Measurements from ENCODE around the gene AFAP1L1. TPM values are rescaled to one million over a fixed set of nuclear protein-coding genes. Genes with fewer than 3 reads are reported as not detected.

The AFAP1L1 gene
- total RNA-seq, 1 donor from 2014 or later: 3.0 TPM

GRCh38 chr5:149353911-149354310 is 82.3 kb downstream of the AFAP1L1 start:
- ATAC-seq: no peak

- ATAC-seq: peak; percentile 34
These were observed 84.0 kb downstream of the AFAP1L1 start for GRCh38 chr5:149355688-149356087.

GRCh38 chr5:149356391-149356790 is 84.7 kb downstream of the AFAP1L1 start:
- ATAC-seq: no peak

GRCh38 chr5:149357370-149358293 is 86.0 kb downstream of the AFAP1L1 start, which contains the start of gene PCYOX1L:
Gene PCYOX1L, plus strand, starts transcription at chr5:149358046. Its CDS starts 23 bp downstream, at chr5:149358069.
- ATAC-seq: peak; percentile 99

GRCh38 chr5:149358294-149358651 is 86.6 kb downstream of the AFAP1L1 start:
- ATAC-seq: peak; percentile 53

GRCh38 chr5:149358868-149359495 is 87.3 kb downstream of the AFAP1L1 start:
- ATAC-seq: no peak

GRCh38 chr5:149360272-149360671 is 88.6 kb downstream of the AFAP1L1 start:
- no peak for ATAC-seq

- ATAC-seq: no peak
These were observed 90.9 kb downstream of the AFAP1L1 start for GRCh38 chr5:149362541-149362940.

GRCh38 chr5:149363358-149363757 is 91.7 kb downstream of the AFAP1L1 start:
- no peak for ATAC-seq

GRCh38 chr5:149363936-149364335 is 92.3 kb downstream of the AFAP1L1 start:
- no peak for ATAC-seq

- ATAC-seq: no peak
These were observed 93.1 kb downstream of the AFAP1L1 start for GRCh38 chr5:149364719-149365118.

- ATAC-seq: peak; percentile 92
These were observed 93.8 kb downstream of the AFAP1L1 start for GRCh38 chr5:149365418-149365817.

- ATAC-seq: peak; percentile 41
These were observed 94.6 kb downstream of the AFAP1L1 start for GRCh38 chr5:149366169-149366729.

GRCh38 chr5:149367249-149367971 is 95.8 kb downstream of the AFAP1L1 start:
- peak; percentile 25 for ATAC-seq

- no peak for ATAC-seq
These were observed 96.5 kb downstream of the AFAP1L1 start for GRCh38 chr5:149367972-149368645.

GRCh38 chr5:149370878-149371277 is 99.2 kb downstream of the AFAP1L1 start:
- ATAC-seq: no peak

- ATAC-seq: peak; percentile 80
These were observed 99.8 kb downstream of the AFAP1L1 start for GRCh38 chr5:149371296-149371962.

- ATAC-seq: no peak
These were observed 100.6 kb downstream of the AFAP1L1 start for GRCh38 chr5:149372076-149372795.

GRCh38 chr5:149372932-149373331 is 101.3 kb downstream of the AFAP1L1 start:
- no peak for ATAC-seq

- no peak for ATAC-seq
These were observed 102.6 kb downstream of the AFAP1L1 start for GRCh38 chr5:149374303-149374702.

GRCh38 chr5:149374801-149375200 is 103.1 kb downstream of the AFAP1L1 start:
- no peak for ATAC-seq

Measured in esophagus mucosa (tissue), 1 donor.